ENCODE results near the gene C3orf20. TPM values are rescaled to one million over a fixed set of nuclear protein-coding genes. Genes with fewer than 3 reads are reported as not detected.
"Not testable (repeated sequence)": the region's sequence is repeated elsewhere in the genome, so short reads cannot be mapped to it uniquely, and the experiment has no call there.

Gene C3orf20
- total RNA-seq, 4 donors from 2014 or later, result 0.29 TPM; not detected in 3

DNA sequence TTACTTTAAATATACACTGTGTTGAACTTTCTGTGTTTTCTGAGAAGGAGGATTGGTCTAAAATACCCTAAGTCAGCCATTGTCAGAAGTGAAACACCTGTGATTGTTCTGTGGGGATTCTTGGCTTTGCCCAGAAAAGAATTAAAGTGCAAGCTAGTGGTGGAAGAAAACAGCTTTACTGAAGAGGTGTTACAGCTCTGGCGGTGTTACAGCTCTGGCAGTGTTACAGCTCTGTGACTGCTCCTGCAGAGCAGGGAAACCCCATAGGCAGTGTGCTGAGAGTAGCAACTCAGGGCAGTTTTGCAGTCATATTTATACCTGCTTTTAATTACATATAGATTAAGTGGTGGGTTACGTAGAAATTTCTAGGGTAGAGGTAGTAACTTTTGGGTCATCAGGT is 66.6 kb downstream of the C3orf20 start:
- Histone ChIP-seq H3K27ac (no peak overlapping the region), H3K4me3 (replicated peaks in 1 of 3) (no peak overlapping the region), H3K9me3 (no peaks in the 10 kb centered on the region), H3K36me3 (no peaks in the 10 kb centered on the region), H3K27me3 (no peaks in the 10 kb centered on the region), H3K4me1 (no peaks in the 10 kb centered on the region)
- DNase-seq, result peak in 1 of 2 donors; percentile 19
- TF ChIP-seq POLR2A (IDR thresholded peaks at IDR 0.05), result no peak
- TF ChIP-seq, protein P1, sequence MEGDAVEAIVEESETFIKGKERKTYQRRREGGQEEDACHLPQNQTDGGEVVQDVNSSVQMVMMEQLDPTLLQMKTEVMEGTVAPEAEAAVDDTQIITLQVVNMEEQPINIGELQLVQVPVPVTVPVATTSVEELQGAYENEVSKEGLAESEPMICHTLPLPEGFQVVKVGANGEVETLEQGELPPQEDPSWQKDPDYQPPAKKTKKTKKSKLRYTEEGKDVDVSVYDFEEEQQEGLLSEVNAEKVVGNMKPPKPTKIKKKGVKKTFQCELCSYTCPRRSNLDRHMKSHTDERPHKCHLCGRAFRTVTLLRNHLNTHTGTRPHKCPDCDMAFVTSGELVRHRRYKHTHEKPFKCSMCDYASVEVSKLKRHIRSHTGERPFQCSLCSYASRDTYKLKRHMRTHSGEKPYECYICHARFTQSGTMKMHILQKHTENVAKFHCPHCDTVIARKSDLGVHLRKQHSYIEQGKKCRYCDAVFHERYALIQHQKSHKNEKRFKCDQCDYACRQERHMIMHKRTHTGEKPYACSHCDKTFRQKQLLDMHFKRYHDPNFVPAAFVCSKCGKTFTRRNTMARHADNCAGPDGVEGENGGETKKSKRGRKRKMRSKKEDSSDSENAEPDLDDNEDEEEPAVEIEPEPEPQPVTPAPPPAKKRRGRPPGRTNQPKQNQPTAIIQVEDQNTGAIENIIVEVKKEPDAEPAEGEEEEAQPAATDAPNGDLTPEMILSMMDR (IDR thresholded peaks at IDR 0.05), result no peak
- 55 to 69% methylated on average over 2 of the region's 2 CpGs for WGBS, 2 donors
- intact Hi-C loops (cut with DNase I), result no loop called here

DNA sequence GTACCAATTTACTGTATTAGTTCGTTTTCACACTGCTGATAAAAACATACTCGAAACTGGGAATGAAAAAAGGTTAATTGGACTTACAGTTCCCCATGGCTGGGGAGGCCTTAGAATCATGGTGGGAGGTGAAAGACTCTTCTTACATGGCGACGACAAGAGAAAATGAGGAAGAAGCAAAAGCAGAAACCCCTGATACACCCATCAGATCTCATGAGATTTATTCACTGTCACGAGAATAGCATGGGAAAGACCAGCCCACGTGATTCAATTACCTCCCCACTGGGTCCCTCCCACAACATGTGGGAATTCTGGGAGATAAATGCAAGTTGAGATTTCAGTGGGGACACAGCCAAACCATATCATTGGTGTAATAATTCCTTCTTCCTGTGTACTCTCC is 69.6 kb downstream of the C3orf20 start:
- Histone ChIP-seq H3K4me3 (replicated peaks in 1 of 3) (no peak overlapping the region), H3K9me3 (no peaks in the 10 kb centered on the region), H3K4me1 (no peaks in the 10 kb centered on the region), H3K36me3 (no peaks in the 10 kb centered on the region), H3K27me3 (no peaks in the 10 kb centered on the region), H3K27ac (no peak overlapping the region)
- no peak for DNase-seq
- TF ChIP-seq, protein P1 (IDR thresholded peaks at IDR 0.05), result no peak
- no peak for TF ChIP-seq POLR2A (IDR thresholded peaks at IDR 0.05)
- 69 to 77% methylated on average over 6 of the region's 6 CpGs for WGBS, 2 donors
- intact Hi-C loops (cut with DNase I), result no loop called here

GRCh38 chr3:14750650-14751049 is 75.7 kb downstream of the C3orf20 start:
- H3K4me1 ChIP-seq, result no peaks in the 10 kb centered on the region
- no peak for DNase-seq
- no peaks in the 10 kb centered on the region for H3K36me3 ChIP-seq
- WGBS, 2 donors, result 87 to 96% methylated on average over 1 of the region's 1 CpG
- intact Hi-C loops (cut with DNase I), result no loop called here
- TF ChIP-seq, protein P1 (IDR thresholded peaks at IDR 0.05), result no peak
- no peak for TF ChIP-seq POLR2A (IDR thresholded peaks at IDR 0.05)
- no peak overlapping the region for H3K27ac ChIP-seq
- H3K9me3 ChIP-seq, result no peaks in the 10 kb centered on the region
- no peak overlapping the region for H3K4me3 ChIP-seq (replicated peaks in 1 of 3)
- no peaks in the 10 kb centered on the region for H3K27me3 ChIP-seq

GRCh38 chr3:14752979-14753378 is 78.0 kb downstream of the C3orf20 start:
- intact Hi-C loops (cut with DNase I); H3K36me3 ChIP-seq: not testable (repeated sequence)

DNA sequence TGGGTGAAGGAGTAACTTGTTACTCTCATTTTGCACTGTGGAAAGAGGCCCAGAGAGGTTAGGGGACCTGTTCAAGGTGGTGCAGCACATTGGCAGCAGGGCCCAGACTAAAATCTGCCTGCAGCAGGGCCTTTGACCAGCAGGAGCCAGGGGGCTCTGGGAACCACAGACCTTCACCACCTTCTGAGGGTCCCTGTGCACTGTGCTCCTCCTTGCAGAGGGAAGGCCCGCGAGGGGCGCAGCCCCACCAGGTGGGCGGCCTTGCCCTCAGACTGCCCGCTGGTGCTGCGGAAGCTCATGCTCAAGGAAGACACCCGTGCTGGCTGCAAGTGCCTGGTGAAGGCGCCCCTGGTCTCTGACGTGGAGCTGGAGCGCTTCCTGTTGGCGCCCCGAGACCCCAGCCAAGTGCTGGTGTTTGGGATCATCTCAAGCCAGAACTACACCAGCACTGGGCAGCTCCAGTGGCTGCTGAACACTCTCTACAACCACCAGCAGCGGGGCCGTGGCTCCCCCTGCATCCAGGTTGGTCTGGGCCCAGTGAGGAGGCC is 82.3 kb downstream of the C3orf20 start:
- H3K27ac ChIP-seq, result no peak overlapping the region
- intact Hi-C loops (cut with DNase I), result no loop called here
- no peaks in the 10 kb centered on the region for H3K36me3 ChIP-seq
- 97 to 98% methylated on average over 8 to 14 of the region's 14 CpGs for WGBS, 2 donors
- H3K4me1 ChIP-seq, result no peaks in the 10 kb centered on the region
- H3K27me3 ChIP-seq, result no peaks in the 10 kb centered on the region
- DNase-seq, result no peak
- H3K4me3 ChIP-seq (replicated peaks in 1 of 3), result no peak overlapping the region
- TF ChIP-seq, protein P1 (IDR thresholded peaks at IDR 0.05), result no peak
- TF ChIP-seq POLR2A (IDR thresholded peaks at IDR 0.05), result no peak
- H3K9me3 ChIP-seq, result no peaks in the 10 kb centered on the region

More at GRCh38 chr3:14752979-14753378, 78.0 kb downstream of the C3orf20 start:
- H3K27ac ChIP-seq; H3K4me1 ChIP-seq; H3K9me3 ChIP-seq; H3K27me3 ChIP-seq; DNase-seq; H3K4me3 ChIP-seq (replicated peaks in 1 of 3): not testable (repeated sequence)

DNA sequence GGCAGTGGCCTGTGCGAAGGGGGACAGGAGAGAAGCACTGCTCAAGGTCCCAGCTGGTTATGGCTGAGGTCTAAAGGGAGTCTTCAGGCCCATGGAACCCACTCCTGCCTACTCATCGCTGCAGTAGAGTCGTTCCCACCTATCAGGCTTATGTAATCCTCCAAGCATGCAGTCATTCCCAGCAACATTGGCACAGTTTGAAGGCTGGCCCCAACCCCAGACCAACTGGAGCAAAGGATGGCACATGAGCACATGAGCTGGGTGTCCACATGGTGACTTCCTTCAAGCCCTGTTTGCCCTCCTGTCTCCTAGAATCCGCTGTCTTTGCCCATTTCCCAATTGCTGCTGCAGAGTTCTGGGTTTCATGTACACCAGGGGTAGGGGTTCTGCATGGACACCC is 83.4 kb downstream of the C3orf20 start:
- Histone ChIP-seq H3K36me3 (no peaks in the 10 kb centered on the region), H3K27ac (no peak overlapping the region), H3K4me1 (no peaks in the 10 kb centered on the region), H3K9me3 (no peaks in the 10 kb centered on the region), H3K4me3 (replicated peaks in 1 of 3) (no peak overlapping the region), H3K27me3 (no peaks in the 10 kb centered on the region)
- no peak for TF ChIP-seq POLR2A (IDR thresholded peaks at IDR 0.05)
- TF ChIP-seq, protein P1 (IDR thresholded peaks at IDR 0.05), result no peak
- intact Hi-C loops (cut with DNase I), result no loop called here
- WGBS, 2 donors, result 76 to 88% methylated on average over 3 to 4 of the region's 4 CpGs
- DNase-seq, result no peak
